OCI-LY3 (cell line): Measurements from ENCODE around the gene DNM3.

Experiments
- EZH2phosphoT487 ChIP-seq: fragments of 200-600 bp; shearing (Covaris generic); IDR thresholded peaks from 2 replicates; pipeline ENCODE4 v1.6.1; 2018; ENCODE audit warnings: antibody characterized with exemption, mixed run types, low read depth
- TF ChIP-seq, protein P1 (sequence below): fragments of 200-600, 300-600 bp; sonication (generic); IDR thresholded peaks from 2 replicates; pipeline ENCODE4 v1.5.1; 2014; ENCODE audit warnings: antibody characterized with exemption, low read length, low read depth

- TF ChIP-seq, protein P1, sequence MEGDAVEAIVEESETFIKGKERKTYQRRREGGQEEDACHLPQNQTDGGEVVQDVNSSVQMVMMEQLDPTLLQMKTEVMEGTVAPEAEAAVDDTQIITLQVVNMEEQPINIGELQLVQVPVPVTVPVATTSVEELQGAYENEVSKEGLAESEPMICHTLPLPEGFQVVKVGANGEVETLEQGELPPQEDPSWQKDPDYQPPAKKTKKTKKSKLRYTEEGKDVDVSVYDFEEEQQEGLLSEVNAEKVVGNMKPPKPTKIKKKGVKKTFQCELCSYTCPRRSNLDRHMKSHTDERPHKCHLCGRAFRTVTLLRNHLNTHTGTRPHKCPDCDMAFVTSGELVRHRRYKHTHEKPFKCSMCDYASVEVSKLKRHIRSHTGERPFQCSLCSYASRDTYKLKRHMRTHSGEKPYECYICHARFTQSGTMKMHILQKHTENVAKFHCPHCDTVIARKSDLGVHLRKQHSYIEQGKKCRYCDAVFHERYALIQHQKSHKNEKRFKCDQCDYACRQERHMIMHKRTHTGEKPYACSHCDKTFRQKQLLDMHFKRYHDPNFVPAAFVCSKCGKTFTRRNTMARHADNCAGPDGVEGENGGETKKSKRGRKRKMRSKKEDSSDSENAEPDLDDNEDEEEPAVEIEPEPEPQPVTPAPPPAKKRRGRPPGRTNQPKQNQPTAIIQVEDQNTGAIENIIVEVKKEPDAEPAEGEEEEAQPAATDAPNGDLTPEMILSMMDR: no peak
- no peak for TF ChIP-seq EZH2phosphoT487
Observed at GRCh38 chr1:172289448-172289847, 448.1 kb downstream of the DNM3 start.
